ENCODE measurements around the gene CD302. TPM values are rescaled to one million over a fixed set of nuclear protein-coding genes. Genes with fewer than 3 reads are reported as not detected.

CD302 gene
- total RNA-seq, 1 experiment from 2014 or later = 8.5 TPM

GRCh38 chr2:159818940-159819339 lies 20.9 kb upstream of the CD302 start:
- Histone ChIP-seq H3K9me2 (replicated peaks; ENCODE audit: low read length) (no peaks in the 10 kb centered on the region), H2AFZ (ENCODE audit: low read length) (no peak overlapping the region), H3K36me3 (ENCODE audit: low read depth, low read length) (no peaks in the 10 kb centered on the region), H3K27ac (ENCODE audit: low read length) (no peak overlapping the region), H3K4me3 (ENCODE audit: low read length) (no peak overlapping the region), H3F3A (ENCODE audit: low read length, unreplicated experiment) (no peaks in the 10 kb centered on the region), H3K4me2 (ENCODE audit: low read length) (no peak overlapping the region), H3K9ac (ENCODE audit: low read length) (no peak overlapping the region), H3K27me3 (ENCODE audit: low read length) (no peaks in the 10 kb centered on the region), H3K79me2 (ENCODE audit: low read length) (no peaks in the 10 kb centered on the region), H3K4me1 (ENCODE audit: insufficient read depth, low read length) (no peaks in the 10 kb centered on the region), H3K9me3 (ENCODE audit: low read length) (no peaks in the 10 kb centered on the region), H4K20me1 (ENCODE audit: low read length) (no peaks in the 10 kb centered on the region)
- ATAC-seq = no peak
- BruUV-seq (replicated peaks) = no TSS peak
- POLR2A ChIA-PET (ENCODE audit: unreplicated experiment) = no interaction called here
- no peak for DNase-seq
- no peak for TF ChIP-seq EZH2 (IDR thresholded peaks at IDR 0.05; ENCODE audit: low read length, unreplicated experiment)
- TF ChIP-seq EZH2phosphoT487 (IDR thresholded peaks at IDR 0.05; ENCODE audit: borderline replicate concordance, low read length) = no peak
- TF ChIP-seq, protein P1, sequence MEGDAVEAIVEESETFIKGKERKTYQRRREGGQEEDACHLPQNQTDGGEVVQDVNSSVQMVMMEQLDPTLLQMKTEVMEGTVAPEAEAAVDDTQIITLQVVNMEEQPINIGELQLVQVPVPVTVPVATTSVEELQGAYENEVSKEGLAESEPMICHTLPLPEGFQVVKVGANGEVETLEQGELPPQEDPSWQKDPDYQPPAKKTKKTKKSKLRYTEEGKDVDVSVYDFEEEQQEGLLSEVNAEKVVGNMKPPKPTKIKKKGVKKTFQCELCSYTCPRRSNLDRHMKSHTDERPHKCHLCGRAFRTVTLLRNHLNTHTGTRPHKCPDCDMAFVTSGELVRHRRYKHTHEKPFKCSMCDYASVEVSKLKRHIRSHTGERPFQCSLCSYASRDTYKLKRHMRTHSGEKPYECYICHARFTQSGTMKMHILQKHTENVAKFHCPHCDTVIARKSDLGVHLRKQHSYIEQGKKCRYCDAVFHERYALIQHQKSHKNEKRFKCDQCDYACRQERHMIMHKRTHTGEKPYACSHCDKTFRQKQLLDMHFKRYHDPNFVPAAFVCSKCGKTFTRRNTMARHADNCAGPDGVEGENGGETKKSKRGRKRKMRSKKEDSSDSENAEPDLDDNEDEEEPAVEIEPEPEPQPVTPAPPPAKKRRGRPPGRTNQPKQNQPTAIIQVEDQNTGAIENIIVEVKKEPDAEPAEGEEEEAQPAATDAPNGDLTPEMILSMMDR (conservative IDR thresholded peaks at IDR 0.05; ENCODE audit: low read depth, low read length) = no peak
- CTCF ChIA-PET = no interaction called here
- intact Hi-C loops (cut with micrococcal nuclease) = no loop called here

DNA sequence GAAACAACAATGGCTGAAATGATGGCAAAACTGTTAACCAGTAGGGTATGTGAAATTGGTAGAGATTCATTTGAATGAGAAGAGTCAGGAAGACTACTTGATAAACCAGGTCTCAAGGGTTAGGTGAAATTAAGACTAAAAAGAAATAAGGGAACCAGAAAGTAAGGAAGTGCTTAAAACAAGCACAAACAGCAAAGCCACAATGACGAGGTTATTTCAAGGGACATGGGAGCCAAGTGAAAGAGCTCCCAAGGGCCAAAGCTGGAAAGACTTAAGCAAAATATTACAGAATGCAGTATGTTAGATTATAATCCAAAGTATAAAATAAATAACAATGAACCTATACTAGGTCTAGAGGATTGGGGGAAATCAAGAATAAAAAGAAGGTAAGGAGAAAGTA lies 19.3 kb upstream of the CD302 start:
- intact Hi-C loops (cut with micrococcal nuclease) = no loop called here
- ChIA-PET POLR2A (ENCODE audit: unreplicated experiment) (no interaction called here), CTCF (no interaction called here)
- Histone ChIP-seq H2AFZ (ENCODE audit: low read length) (no peak overlapping the region), H3K79me2 (ENCODE audit: low read length) (no peaks in the 10 kb centered on the region), H3K9me2 (replicated peaks; ENCODE audit: low read length) (no peaks in the 10 kb centered on the region), H3K9me3 (ENCODE audit: low read length) (no peaks in the 10 kb centered on the region), H3F3A (ENCODE audit: low read length, unreplicated experiment) (no peaks in the 10 kb centered on the region), H3K36me3 (ENCODE audit: low read depth, low read length) (no peaks in the 10 kb centered on the region), H4K20me1 (ENCODE audit: low read length) (no peaks in the 10 kb centered on the region), H3K4me1 (ENCODE audit: insufficient read depth, low read length) (no peaks in the 10 kb centered on the region), H3K27me3 (ENCODE audit: low read length) (no peaks in the 10 kb centered on the region), H3K4me3 (ENCODE audit: low read length) (no peak overlapping the region), H3K4me2 (ENCODE audit: low read length) (no peak overlapping the region), H3K9ac (ENCODE audit: low read length) (no peak overlapping the region), H3K27ac (ENCODE audit: low read length) (no peak overlapping the region)
- DNase-seq (no peak), ATAC-seq (no peak)
- BruUV-seq (replicated peaks) = no TSS peak
- TF ChIP-seq EZH2 (IDR thresholded peaks at IDR 0.05; ENCODE audit: low read length, unreplicated experiment) = no peak
- TF ChIP-seq EZH2phosphoT487 (IDR thresholded peaks at IDR 0.05; ENCODE audit: borderline replicate concordance, low read length) = no peak
- TF ChIP-seq, protein P1 (conservative IDR thresholded peaks at IDR 0.05; ENCODE audit: low read depth, low read length) = no peak

DNA sequence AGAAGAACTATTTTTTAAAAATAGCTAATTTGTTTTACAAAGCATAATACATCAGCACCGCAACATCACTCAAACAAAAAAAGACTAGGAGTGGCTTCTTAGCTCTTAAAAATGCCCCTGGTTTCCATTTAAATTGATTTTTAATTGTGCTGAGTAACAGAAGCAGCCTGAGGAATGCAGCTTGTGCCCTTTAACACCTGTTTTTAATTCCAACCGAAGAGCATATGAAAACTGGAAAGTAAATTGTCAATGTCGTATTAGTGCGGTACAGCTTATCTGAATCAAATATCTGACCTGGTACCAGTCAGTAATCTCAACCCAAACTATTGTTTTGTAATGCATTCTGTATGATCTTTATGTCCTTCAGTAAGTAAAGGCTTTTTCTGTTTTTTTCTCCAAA lies 13.2 kb upstream of the CD302 start:
- no peaks in the 10 kb centered on the region for H3K4me1 ChIP-seq (ENCODE audit: insufficient read depth, low read length)
- H3K9ac ChIP-seq (ENCODE audit: low read length) = no peak overlapping the region
- TF ChIP-seq EZH2 (IDR thresholded peaks at IDR 0.05; ENCODE audit: low read length, unreplicated experiment) (no peak), EZH2phosphoT487 (IDR thresholded peaks at IDR 0.05; ENCODE audit: borderline replicate concordance, low read length) (no peak)
- TF ChIP-seq, protein P1 (conservative IDR thresholded peaks at IDR 0.05; ENCODE audit: low read depth, low read length) = no peak
- DNase-seq (no peak), ATAC-seq (no peak)
- no peaks in the 10 kb centered on the region for H3K9me2 ChIP-seq (replicated peaks; ENCODE audit: low read length)
- H3K4me2 ChIP-seq (ENCODE audit: low read length) = no peak overlapping the region
- ChIA-PET CTCF (no interaction called here), POLR2A (ENCODE audit: unreplicated experiment) (no interaction called here)
- intact Hi-C loops (cut with micrococcal nuclease) = no loop called here
- no TSS peak for BruUV-seq (replicated peaks)
- H3K79me2 ChIP-seq (ENCODE audit: low read length) = no peaks in the 10 kb centered on the region
- no peak overlapping the region for H2AFZ ChIP-seq (ENCODE audit: low read length)
- no peaks in the 10 kb centered on the region for H3K36me3 ChIP-seq (ENCODE audit: low read depth, low read length)
- no peaks in the 10 kb centered on the region for H3F3A ChIP-seq (ENCODE audit: low read length, unreplicated experiment)
- no peaks in the 10 kb centered on the region for H3K9me3 ChIP-seq (ENCODE audit: low read length)
- H3K4me3 ChIP-seq (ENCODE audit: low read length) = no peak overlapping the region
- H3K27ac ChIP-seq (ENCODE audit: low read length) = no peak overlapping the region
- no peaks in the 10 kb centered on the region for H4K20me1 ChIP-seq (ENCODE audit: low read length)
- H3K27me3 ChIP-seq (ENCODE audit: low read length) = no peaks in the 10 kb centered on the region
